Type B pancreatic cell (in vitro differentiated cells): ENCODE results near the gene POLR3K. TPM values are rescaled to one million over a fixed set of nuclear protein-coding genes. Genes with fewer than 3 reads are reported as not detected.
"Not testable (repeated sequence)": the region's sequence is repeated elsewhere in the genome, so short reads cannot be mapped to it uniquely, and the experiment has no call there.

ENCODE experiments used
- DNase-seq: peaks from one replicate; pipeline ENCODE4 v3.0.0; 2021; ENCODE audit warnings: mixed read lengths; ENCODE audit not compliant: unreplicated experiment; ENCODE audit errors: extremely low spot score
- H3K27ac Mint-ChIP-seq: 2 replicates; pipeline ENCODE4 v1.8.0; 2021; ENCODE audit warnings: mild to moderate bottlenecking, mixed read lengths
- H3K27me3 Mint-ChIP-seq: 2 replicates; pipeline ENCODE4 v1.8.0; 2021; ENCODE audit warnings: mixed read lengths
- H3K36me3 Mint-ChIP-seq: 2 replicates; pipeline ENCODE4 v1.8.0; 2021; ENCODE audit warnings: mixed read lengths
- H3K4me1 Mint-ChIP-seq: one replicate; pipeline ENCODE4 v1.8.0; 2021; ENCODE audit warnings: mixed read lengths; ENCODE audit not compliant: unreplicated experiment
- H3K4me3 Mint-ChIP-seq: 2 replicates; pipeline ENCODE4 v1.8.0; 2021; ENCODE audit warnings: mild to moderate bottlenecking, mixed read lengths
- H3K9me3 Mint-ChIP-seq: 2 replicates; pipeline ENCODE4 v1.8.0; 2021; ENCODE audit warnings: mixed read lengths
- CTCF ChIP-seq: fragments of 200-600 bp; sonication (generic); conservative IDR thresholded peaks from 2 replicates; pipeline ENCODE4 v1.5.0; 2021; ENCODE audit warnings: antibody characterized with exemption, mild to moderate bottlenecking
- total RNA-seq: library from RNA; stranded (reverse); gene quantifications from 2 replicates; pipeline ENCODE4 v1.2.1, GENCODE V29; 2021; ENCODE audit warnings: low replicate concordance

POLR3K gene
- total RNA-seq, 1 donor from 2014 or later = 17.6 TPM

GRCh38 chr16:41439-42068 lies 11.9 kb downstream of the POLR3K start:
- no peaks in the 10 kb centered on the region for H3K27me3 Mint-ChIP-seq

GRCh38 chr16:38941-39892 lies 14.2 kb downstream of the POLR3K start:
- Mint-ChIP-seq H3K4me1 (peaks cover 6% of the 10 kb centered on the region), H3K9me3 (no peaks in the 10 kb centered on the region), H3K36me3 (peaks cover 21% of the 10 kb centered on the region), H3K27me3 (no peaks in the 10 kb centered on the region), H3K27ac (no peak overlapping the region), H3K4me3 (no peak overlapping the region)
- peak; percentile 51 for DNase-seq
- TF ChIP-seq CTCF = no peak

More at GRCh38 chr16:41439-42068, 11.9 kb downstream of the POLR3K start:
- no peak for TF ChIP-seq CTCF
- DNase-seq = no peak
- H3K27ac Mint-ChIP-seq = no peak overlapping the region
- peaks cover 20% of the 10 kb centered on the region for H3K36me3 Mint-ChIP-seq
- H3K4me1 Mint-ChIP-seq = no peaks in the 10 kb centered on the region
- H3K4me3 Mint-ChIP-seq = no peak overlapping the region
- H3K9me3 Mint-ChIP-seq = no peaks in the 10 kb centered on the region

GRCh38 chr16:38206-38605 lies 15.2 kb downstream of the POLR3K start:
- not testable (repeated sequence) for H3K4me1 Mint-ChIP-seq

GRCh38 chr16:37511-37910 lies 15.9 kb downstream of the POLR3K start:
- no peak for DNase-seq
- Mint-ChIP-seq H3K4me3 (no peak overlapping the region), H3K36me3 (peaks cover 13% of the 10 kb centered on the region), H3K9me3 (no peaks in the 10 kb centered on the region), H3K4me1 (peaks cover 7% of the 10 kb centered on the region), H3K27ac (no peak overlapping the region), H3K27me3 (no peaks in the 10 kb centered on the region)
- TF ChIP-seq CTCF = no peak

More at GRCh38 chr16:38206-38605, 15.2 kb downstream of the POLR3K start:
- peaks cover 20% of the 10 kb centered on the region for H3K36me3 Mint-ChIP-seq
- H3K27ac Mint-ChIP-seq, H3K27me3 Mint-ChIP-seq, H3K9me3 Mint-ChIP-seq, H3K4me3 Mint-ChIP-seq: not testable (repeated sequence)
- peak; percentile 62 for DNase-seq

GRCh38 chr16:36336-36984 lies 16.9 kb downstream of the POLR3K start:
- Mint-ChIP-seq H3K4me1 (peaks cover 7% of the 10 kb centered on the region), H3K36me3 (peaks cover 5% of the 10 kb centered on the region), H3K27me3 (no peaks in the 10 kb centered on the region), H3K27ac (no peak overlapping the region), H3K9me3 (no peaks in the 10 kb centered on the region), H3K4me3 (no peak overlapping the region)
- DNase-seq = peak; percentile 50
- no peak for TF ChIP-seq CTCF
